Measurements from ENCODE around the gene LRP10.

Gene LRP10

GRCh38 chr14:22845103-22845394, 26.5 kb upstream of the LRP10 start:
- TF ChIP-seq YY1 (IDR thresholded peaks at IDR 0.05; ENCODE audit: low read depth) (no peak), TAF1 (IDR thresholded peaks at IDR 0.05; ENCODE audit: low read depth) (no peak)
- TF ChIP-seq, protein P1, sequence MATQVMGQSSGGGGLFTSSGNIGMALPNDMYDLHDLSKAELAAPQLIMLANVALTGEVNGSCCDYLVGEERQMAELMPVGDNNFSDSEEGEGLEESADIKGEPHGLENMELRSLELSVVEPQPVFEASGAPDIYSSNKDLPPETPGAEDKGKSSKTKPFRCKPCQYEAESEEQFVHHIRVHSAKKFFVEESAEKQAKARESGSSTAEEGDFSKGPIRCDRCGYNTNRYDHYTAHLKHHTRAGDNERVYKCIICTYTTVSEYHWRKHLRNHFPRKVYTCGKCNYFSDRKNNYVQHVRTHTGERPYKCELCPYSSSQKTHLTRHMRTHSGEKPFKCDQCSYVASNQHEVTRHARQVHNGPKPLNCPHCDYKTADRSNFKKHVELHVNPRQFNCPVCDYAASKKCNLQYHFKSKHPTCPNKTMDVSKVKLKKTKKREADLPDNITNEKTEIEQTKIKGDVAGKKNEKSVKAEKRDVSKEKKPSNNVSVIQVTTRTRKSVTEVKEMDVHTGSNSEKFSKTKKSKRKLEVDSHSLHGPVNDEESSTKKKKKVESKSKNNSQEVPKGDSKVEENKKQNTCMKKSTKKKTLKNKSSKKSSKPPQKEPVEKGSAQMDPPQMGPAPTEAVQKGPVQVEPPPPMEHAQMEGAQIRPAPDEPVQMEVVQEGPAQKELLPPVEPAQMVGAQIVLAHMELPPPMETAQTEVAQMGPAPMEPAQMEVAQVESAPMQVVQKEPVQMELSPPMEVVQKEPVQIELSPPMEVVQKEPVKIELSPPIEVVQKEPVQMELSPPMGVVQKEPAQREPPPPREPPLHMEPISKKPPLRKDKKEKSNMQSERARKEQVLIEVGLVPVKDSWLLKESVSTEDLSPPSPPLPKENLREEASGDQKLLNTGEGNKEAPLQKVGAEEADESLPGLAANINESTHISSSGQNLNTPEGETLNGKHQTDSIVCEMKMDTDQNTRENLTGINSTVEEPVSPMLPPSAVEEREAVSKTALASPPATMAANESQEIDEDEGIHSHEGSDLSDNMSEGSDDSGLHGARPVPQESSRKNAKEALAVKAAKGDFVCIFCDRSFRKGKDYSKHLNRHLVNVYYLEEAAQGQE (IDR thresholded peaks at IDR 0.05; ENCODE audit: low read depth) = no peak

DNA sequence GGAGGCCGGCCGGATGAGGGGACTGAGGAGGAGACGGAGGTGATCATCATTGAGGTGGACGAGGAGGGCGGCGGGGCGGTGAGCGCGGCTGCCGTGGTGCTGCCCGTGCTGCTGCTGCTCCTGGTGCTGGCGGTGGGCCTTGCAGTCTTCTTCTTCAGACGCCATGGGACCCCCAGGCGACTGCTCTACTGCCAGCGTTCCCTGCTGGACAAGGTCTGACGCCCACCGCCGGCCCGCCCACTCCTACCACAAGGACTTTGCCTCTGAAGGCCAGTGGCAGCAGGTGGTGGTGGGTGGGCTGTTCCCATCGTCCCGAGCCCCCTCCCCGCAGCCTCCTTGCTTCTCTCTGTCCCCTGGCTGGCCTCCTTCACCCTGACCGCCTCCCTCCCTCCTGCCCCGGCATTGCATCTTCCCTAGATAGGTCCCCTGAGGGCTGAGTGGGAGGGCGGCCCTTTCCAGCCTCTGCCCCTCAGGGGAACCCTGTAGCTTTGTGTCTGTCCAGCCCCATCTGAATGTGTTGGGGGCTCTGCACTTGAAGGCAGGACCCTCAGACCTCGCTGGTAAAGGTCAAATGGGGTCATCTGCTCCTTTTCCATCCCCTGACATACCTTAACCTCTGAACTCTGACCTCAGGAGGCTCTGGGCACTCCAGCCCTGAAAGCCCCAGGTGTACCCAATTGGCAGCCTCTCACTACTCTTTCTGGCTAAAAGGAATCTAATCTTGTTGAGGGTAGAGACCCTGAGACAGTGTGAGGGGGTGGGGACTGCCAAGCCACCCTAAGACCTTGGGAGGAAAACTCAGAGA, 25.5 kb upstream of the LRP10 start:
- TF ChIP-seq ZBTB7A (IDR thresholded peaks at IDR 0.05; ENCODE audit: low read depth) (no peak), NFIC (IDR thresholded peaks at IDR 0.05) (no peak), MAX (IDR thresholded peaks at IDR 0.05) (no peak), USF1 (IDR thresholded peaks at IDR 0.05) (no peak), EGR1 (IDR thresholded peaks at IDR 0.05) (no peak), FOXM1 (IDR thresholded peaks at IDR 0.05; ENCODE audit: borderline replicate concordance, low read depth) (no peak), CREB1 (IDR thresholded peaks at IDR 0.05; ENCODE audit: low read depth) (no peak), CEBPB (IDR thresholded peaks at IDR 0.05) (no peak), TAF1 (IDR thresholded peaks at IDR 0.05; ENCODE audit: low read depth) (no peak), TCF12 (IDR thresholded peaks at IDR 0.05; ENCODE audit: low read depth) (no peak), TEAD4 (IDR thresholded peaks at IDR 0.05) (no peak), RAD21 (IDR thresholded peaks at IDR 0.05; ENCODE audit: low read depth) (no peak), EP300 (IDR thresholded peaks at IDR 0.05; ENCODE audit: borderline replicate concordance) (no peak), YY1 (IDR thresholded peaks at IDR 0.05; ENCODE audit: low read depth) (no peak)
- TF ChIP-seq, protein P1 (IDR thresholded peaks at IDR 0.05; ENCODE audit: low read depth) = no peak

DNA sequence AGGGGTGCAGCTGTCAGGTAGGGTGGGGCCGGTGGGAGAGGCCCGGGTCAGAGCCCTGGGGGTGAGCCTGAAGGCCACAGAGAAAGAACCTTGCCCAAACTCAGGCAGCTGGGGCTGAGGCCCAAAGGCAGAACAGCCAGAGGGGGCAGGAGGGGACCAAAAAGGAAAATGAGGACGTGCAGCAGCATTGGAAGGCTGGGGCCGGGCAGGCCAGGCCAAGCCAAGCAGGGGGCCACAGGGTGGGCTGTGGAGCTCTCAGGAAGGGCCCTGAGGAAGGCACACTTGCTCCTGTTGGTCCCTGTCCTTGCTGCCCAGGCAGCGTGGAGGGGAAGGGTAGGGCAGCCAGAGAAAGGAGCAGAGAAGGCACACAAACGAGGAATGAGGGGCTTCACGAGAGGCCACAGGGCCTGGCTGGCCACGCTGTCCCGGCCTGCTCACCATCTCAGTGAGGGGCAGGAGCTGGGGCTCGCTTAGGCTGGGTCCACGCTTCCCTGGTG, 24.7 kb upstream of the LRP10 start:
- TF ChIP-seq TEAD4 (IDR thresholded peaks at IDR 0.05) = no peak
- TF ChIP-seq ZBTB7A (IDR thresholded peaks at IDR 0.05; ENCODE audit: low read depth) = no peak
- TF ChIP-seq TAF1 (IDR thresholded peaks at IDR 0.05; ENCODE audit: low read depth) = no peak
- no peak for TF ChIP-seq TCF12 (IDR thresholded peaks at IDR 0.05; ENCODE audit: low read depth)
- TF ChIP-seq YY1 (IDR thresholded peaks at IDR 0.05; ENCODE audit: low read depth) = no peak
- no peak for TF ChIP-seq EGR1 (IDR thresholded peaks at IDR 0.05)
- TF ChIP-seq USF1 (IDR thresholded peaks at IDR 0.05) = no peak
- TF ChIP-seq CREB1 (IDR thresholded peaks at IDR 0.05; ENCODE audit: low read depth) = no peak
- TF ChIP-seq, protein P1 (IDR thresholded peaks at IDR 0.05; ENCODE audit: low read depth) = no peak
- no peak for TF ChIP-seq FOXM1 (IDR thresholded peaks at IDR 0.05; ENCODE audit: borderline replicate concordance, low read depth)
- TF ChIP-seq EP300 (IDR thresholded peaks at IDR 0.05; ENCODE audit: borderline replicate concordance) = no peak
- no peak for TF ChIP-seq NFIC (IDR thresholded peaks at IDR 0.05)
- TF ChIP-seq MAX (IDR thresholded peaks at IDR 0.05) = no peak
- no peak for TF ChIP-seq RAD21 (IDR thresholded peaks at IDR 0.05; ENCODE audit: low read depth)
- no peak for TF ChIP-seq CEBPB (IDR thresholded peaks at IDR 0.05)

DNA sequence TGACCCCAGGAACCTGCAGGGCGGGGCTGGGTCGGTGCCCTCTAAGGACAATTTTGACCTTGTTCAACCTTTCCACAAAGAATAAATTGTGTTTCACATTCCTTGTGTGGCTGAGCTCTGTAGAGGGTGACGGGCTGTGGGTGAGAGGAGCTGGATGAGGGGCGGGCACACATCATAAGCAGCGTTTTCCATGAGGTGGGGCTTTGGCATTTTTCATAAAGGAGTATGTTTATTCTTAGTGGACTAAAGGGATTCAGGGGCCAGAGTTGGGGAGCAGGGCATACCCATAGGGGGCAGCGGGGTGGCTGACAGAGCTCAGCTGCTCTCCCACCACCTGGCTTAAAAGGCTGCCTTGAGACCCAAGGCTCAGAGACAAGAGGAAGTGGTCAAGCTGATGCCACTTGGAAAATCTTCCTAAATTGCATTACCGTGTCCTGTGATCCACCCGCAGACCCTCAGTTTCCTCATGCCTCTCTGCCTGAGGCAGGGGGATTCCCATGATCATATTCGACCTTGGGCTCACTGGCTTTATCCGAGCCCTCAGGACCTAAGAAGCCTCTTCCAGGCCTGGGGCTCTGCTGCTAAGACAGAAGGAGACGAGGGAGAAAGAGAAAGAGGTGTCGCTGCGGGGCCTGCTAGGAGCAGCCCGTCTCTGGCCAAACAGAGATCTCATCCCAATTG, 23.7 kb upstream of the LRP10 start:
- TF ChIP-seq EP300 (IDR thresholded peaks at IDR 0.05; ENCODE audit: borderline replicate concordance) (no peak), EGR1 (IDR thresholded peaks at IDR 0.05) (no peak), NFIC (IDR thresholded peaks at IDR 0.05) (no peak), MAX (IDR thresholded peaks at IDR 0.05) (no peak), CREB1 (IDR thresholded peaks at IDR 0.05; ENCODE audit: low read depth) (no peak), TAF1 (IDR thresholded peaks at IDR 0.05; ENCODE audit: low read depth) (no peak), TEAD4 (IDR thresholded peaks at IDR 0.05) (no peak), USF1 (IDR thresholded peaks at IDR 0.05) (no peak), RAD21 (IDR thresholded peaks at IDR 0.05; ENCODE audit: low read depth) (no peak)
- TF ChIP-seq, protein P1 (IDR thresholded peaks at IDR 0.05; ENCODE audit: low read depth) = no peak
